OCI-LY3 (cell line): Measurements from ENCODE around the gene RFTN1.

ENCODE experiments used
- CTCF ChIP-seq: fragments of 200-600, 300-600 bp; sonication (generic); IDR thresholded peaks from 2 replicates; pipeline ENCODE4 v1.5.1; 2014; ENCODE audit warnings: antibody characterized with exemption, low read length, low read depth
- EZH2phosphoT487 ChIP-seq: fragments of 200-600 bp; shearing (Covaris generic); IDR thresholded peaks from 2 replicates; pipeline ENCODE4 v1.6.1; 2018; ENCODE audit warnings: antibody characterized with exemption, mixed run types, low read depth

- TF ChIP-seq CTCF (no peak), EZH2phosphoT487 (no peak)
Observed at GRCh38 chr3:16308727-16309126, 204.8 kb downstream of the RFTN1 start.
